SK-N-MC (cell line): Measurements from ENCODE around the gene PODXL2.

Source experiments
- EZH2 ChIP-seq: fragments of 200-600 bp; sonication (generic); IDR thresholded peaks from one replicate; pipeline ENCODE4 v1.6.1; 2017; ENCODE audit warnings: antibody characterized with exemption
- POLR2AphosphoS5 ChIP-seq: IDR thresholded peaks from 2 replicates; pipeline ENCODE4 v1.6.1; 2012; ENCODE audit warnings: mild to moderate bottlenecking, low read depth, low read length, borderline replicate concordance

DNA sequence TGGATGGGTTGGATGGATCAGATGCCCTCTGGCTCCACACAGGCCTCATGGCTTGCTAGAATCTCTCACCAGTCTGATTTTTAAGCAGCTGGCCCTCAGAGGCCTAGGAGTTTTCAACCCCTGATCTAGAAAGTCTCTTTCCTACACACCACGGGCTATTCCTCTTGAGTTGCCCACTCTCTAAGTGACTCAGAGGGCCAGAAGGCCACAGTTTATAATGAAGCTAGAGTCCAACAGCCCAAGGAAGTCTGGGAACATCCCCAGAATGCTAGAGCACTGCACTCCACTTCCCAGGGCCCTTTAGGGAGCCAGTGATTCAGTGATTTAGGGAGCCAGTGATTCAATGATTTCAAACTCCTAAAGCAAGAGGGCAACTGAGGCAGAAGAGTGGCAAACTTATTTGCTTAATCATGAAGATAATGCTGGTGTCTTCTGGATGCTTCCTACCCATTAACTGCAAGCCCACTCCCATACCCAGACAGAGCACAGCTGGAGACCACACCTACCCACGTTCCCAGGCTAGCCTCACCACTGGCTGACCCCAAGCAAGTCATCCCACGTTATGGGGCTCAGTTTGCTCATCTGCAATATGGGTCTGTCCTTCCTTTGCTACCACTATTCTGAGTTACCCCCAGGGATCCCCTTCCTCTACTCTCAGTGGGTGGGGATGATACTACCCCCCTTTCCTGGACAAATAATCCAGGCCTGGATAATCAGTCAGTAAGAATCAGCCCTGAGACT, 80.5 kb downstream of the PODXL2 start:
- TF ChIP-seq POLR2AphosphoS5: no peak
- TF ChIP-seq EZH2: no peak
